NCI-H2227 (cell line): Measurements from ENCODE around the gene MAF.

ENCODE experiments used
- DNase-seq: peaks from one replicate; lab custom pipeline; 2025; ENCODE audit not compliant: unreplicated experiment; lab: John Stamatoyannopoulos, UW

Gene MAF

DNA sequence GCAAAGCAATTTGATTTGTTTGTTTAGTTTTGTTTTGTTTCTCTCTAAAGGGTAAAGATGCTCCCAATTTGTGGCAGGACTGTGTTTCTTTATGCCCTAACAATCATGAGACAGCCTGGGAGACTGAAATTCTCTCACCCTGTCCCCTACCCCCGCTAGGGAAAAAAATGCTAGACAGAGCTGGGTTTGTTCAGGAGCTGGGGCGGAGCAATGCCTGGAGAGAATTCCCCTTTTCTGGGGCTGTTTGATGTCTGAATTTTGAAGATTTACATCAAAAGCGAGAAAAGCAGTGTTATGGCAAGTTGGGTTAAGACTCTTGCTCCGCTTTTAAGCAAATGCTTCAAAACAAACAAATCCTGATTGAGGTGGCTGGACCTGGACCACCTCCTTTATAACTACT lies 8.4 kb downstream of the MAF start:
- no peak for DNase-seq

DNA sequence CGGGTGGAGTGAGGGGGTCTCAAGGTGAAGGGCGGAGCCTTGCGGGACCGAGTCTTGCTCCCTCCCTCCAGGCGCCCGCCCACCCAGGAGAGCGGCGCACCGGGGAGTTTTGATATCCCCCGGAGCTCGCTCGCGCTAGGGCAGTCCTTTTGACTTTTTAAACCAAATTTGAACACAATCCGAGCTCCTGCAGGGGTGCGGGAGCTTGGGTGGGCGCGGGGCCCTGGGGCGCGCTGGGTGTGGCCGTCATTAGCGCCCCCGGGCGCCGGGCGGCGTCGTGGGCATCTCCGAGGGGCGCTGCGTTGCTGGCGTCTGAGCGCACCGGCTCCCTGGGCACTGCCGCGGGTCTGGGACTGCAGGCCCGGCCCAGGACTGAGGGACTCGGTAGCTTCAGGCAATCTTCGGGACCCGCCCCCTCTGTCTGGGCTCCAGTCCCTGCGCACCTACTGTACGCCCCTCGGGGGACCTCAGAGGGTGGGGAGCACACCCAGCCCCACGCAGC lies 10.9 kb downstream of the MAF start:
- DNase-seq = no peak

DNA sequence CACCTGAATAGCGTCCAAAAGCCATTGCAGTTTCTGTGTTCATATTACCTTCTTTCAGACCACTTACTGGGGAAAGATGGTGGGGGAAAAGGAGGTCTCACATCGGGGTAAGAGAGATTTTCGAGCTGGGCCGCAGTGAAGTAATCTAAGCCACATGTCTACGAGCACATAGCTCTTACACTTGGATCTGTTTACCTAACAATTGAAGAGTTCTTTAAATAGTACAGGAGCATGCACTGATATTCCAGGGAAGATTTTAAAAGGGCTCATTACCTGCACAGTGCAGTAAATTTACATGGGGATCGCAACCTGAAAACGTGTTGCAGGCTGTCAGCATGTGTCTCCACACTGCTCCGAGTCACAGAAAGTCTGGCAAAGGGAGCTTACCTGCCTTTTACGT lies 12.6 kb downstream of the MAF start:
- DNase-seq = peak; percentile 39

DNA sequence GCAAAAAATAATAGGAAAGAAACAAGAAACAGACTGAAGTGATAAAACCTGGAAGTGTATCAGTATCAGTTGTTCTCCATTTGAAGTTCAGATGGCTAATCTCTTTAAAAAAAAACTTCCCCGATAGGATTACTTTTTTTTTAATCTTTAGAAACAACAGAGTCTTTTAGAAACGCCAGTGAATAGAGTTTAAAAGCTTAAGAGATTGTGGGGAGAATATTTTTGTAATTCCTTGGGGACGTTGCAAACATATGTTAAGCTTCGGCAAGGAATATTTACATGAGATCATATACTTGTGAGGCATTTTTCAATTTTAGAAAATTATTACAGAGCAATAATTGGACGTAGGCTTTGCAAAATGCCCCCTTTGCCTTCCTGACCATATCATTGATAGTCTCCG lies 13.2 kb downstream of the MAF start:
- no peak for DNase-seq

DNA sequence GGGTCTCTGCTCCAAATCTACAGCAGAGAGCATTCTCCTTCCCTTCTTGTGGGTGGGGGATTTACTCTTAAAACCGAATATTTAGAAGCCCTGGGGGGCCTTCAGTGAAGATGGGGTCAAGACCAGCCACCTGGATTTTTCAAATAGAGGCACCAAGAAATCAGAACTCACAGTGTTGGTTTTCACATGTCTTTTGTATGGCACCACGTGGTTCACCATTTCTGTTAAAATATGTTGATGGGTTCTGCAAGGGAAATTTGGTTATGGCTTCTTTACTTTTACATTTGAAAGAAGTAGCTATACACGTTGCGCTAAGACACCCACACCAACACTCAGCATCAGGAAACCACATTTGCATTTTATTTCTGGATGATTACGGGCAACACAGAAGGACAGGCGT lies 17.7 kb downstream of the MAF start:
- DNase-seq = no peak

DNA sequence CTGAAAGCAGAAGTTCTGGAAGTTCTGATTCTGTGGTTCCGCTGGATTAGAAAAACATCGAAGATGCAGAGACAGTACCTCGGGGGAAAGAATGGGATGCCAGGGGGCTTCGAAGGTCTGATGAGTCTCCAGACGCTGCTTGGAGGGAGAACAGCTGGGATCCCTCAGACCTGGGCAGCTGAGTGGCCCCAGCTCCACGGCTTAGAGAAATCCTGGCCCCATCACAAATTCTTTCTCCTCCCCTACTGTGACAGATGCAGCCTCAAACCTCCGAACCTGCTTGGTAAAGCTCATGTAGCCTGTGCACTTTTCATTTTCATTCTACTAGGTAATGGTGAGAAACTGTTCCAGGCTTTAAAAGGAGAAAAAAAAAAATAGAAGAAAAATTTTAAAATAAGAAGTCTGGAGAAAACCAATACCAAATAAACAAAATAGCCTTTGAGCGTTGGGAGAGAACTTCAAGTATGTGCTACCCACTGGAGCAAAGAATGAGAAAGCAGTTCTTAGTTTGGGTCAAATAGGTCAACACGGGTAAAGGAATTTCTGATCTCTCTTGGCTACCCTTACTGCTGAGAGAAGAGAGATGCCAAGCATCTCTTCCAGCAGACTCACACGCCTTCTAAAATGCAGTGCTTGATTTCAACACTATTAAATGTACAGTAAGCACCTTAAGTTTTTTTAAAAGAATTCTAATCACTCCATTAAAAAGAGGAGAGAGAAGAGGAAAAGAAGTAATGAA lies 19.9 kb downstream of the MAF start:
- no peak for DNase-seq

DNA sequence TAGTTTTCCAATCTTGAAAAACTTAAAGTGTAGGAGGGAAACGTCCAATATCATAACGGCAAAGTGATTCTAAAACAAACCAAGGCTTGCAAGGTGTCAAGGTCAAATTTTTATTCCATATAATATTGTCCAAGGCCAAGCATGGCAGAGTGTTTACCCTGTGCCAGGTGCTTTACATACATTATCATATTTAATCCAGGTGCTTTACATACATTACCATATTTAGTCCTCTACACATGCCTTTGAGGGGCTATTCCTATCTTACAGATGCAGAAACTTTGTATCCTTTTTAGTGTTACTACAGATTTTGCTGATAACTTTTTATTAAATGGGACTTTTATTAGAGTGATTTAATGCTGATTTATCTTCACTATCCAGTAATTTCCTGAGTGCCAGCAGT lies 23.9 kb downstream of the MAF start:
- no peak for DNase-seq

DNA sequence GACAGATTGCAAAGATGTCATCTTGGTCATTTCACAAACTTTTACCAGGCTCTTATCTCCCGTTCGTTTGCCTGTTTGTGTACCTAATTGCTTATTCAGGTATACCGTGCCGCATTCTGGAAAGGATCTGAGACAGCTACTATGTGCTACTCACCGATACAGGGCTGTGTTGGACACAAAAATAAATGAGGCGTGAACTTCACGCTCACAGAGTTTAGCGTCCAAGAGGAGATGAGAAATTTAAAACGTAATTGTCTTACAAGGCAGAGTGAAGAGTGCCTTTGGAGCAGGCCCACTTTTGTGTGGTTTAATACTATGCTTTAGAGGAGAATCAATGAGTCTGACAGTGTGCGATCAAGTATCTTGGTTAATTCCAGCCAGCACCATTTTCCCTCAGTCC lies 26.7 kb downstream of the MAF start:
- no peak for DNase-seq

DNA sequence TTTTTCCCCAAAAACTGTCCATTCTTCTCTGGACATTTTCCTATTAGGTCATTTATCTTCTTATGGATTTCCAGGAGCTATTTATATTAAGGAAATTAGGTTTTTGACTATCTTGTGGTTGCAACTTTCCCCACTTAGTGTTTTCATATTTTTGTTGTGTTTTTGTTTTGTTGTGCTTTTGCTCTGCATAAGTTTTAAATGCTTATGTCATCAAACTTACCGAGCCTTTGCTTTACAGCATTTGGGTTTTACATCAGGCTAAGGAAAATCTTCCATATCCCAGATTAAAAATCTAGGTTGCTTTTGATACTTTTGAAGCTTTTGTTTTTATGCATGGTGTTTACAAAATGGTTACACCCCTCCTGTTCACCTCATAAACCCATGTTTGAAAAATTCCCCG lies 27.5 kb downstream of the MAF start:
- no peak for DNase-seq

DNA sequence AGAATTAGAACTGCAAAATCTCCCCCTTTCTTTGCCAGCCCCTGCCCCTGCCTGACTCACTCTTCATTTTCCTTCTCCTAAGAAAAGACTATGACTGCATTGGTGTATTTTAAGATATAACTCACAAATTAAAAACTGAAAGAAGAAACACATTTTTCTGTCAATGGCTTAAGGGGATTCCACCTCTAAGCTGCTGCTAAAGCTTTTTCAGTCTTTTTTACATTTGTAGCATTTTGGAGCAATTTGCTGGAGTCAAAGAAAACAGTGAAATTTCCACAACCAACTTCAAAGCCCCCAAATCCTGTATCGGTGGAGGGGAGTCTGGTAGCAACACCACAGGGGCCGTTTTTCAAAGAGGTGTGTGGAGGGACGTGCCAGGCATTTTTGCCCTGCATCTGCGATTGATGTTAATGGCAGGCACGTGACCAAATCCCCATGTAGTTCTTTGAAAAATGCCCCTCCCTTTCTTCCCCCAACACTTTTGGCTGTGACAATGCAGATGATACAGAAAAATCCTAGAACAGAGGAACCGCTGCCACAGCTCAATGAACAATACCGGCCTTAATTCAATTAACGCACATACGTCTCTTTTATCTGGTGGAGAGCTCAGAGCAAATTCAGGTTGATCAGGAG lies 28.5 kb downstream of the MAF start:
- DNase-seq = no peak

DNA sequence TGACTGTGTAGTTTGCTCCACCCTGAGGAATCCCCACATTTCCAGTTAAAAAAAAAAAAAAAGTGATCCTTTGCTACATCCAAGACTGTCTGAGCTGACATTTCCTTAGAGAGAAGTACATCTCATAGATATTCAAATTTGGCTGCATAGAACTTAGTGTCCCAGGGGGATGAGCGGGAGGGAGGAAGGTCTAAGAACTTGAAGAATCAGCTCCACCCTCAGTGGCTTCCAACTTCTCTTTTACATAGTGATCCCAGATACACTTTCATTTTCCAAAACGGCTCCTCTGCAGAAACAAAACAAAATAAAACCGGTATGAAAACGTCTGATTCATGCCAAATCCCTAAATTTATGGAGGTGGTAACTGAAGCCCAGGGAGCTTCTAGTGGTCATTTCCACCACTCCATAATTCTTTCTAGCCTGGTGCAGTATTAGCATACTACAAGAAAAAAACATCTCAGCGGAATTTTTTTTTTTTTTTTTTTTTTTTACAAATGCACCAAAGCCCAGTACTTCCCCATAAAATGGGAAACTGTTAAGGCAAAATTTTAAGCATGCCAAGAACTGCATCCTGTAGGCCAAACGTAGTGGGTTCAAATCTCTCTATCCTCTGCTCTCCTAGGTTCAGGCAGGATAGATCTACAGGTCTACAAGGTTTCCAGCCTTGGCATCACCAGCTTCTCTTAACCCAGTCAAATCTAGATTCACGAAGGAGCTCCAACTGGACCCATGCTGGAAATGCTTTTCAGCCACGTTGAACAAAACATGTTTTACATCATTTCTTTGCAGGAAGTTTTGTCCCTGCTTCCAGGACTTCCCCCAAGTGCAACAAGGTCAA lies 29.3 kb downstream of the MAF start:
- DNase-seq = no peak

DNA sequence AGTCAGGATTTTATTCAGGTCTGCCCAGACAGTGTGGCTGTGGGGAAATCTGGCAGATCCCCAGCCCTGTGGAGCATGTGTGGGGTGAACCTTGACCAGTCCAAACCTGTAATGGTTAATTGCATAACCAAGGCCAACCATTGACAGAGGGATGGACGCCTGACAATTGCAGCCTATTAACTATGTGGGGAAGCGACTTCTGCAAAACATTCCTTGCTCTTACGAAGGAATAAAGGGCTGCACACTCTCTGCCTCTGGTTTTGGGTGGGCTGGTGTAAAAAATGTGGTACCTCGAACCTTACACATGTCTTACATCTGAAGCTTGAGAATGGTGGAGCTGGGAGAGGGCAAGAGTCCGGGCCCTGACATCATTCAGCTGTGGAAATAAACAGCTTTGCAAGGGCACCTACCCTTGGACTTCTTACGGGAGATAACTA lies 35.8 kb downstream of the MAF start:
- no peak for DNase-seq

DNA sequence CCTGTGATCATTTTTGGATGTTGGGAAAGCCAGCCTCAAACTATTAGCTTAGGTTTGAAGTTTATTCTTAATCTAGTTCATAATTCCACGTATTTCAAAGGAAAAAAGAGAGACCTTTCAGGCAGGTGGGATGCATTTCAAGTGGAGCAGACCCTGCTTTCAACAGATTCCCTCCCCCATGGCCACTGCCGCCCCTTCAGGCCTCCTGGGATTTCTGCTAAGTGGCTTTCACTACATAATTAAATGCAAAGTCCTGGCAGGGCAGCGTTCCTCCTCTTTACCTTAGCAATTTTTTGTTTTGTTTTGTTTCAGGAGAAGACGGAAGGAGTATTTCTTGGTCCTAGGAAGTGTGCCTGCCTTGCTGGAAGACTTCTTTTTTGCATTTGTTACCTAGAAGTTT lies 36.6 kb downstream of the MAF start:
- DNase-seq = peak; percentile 1

DNA sequence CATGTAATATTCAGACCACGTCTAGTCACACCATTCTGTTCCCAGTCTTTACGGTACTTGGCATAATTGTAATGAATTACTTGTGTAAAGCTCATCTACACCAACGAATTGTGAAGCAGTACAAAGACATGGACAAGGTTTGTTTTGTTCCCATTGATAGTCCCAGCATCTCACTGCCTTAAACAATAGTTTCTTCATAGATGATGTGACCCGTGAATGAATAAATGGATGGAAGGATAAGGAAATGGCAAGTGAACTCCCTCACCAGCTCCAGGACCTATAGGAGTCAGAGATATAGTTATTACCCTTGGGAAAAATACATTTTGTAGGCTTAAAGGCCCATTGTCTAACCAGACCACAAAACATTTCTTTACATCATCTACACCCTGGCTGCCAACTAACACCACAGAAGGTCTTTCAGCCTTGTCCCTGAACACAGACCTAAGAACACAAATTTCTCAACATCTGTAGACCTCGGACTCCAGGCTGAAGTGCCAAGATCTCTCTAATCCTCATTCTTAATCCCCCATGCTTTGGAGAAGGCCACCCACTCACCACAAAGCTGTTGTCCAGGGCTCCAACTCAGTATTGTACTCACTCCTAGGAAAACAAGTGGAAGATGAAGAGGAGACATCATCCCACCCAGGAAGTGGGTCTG lies 38.2 kb downstream of the MAF start:
- DNase-seq = no peak

DNA sequence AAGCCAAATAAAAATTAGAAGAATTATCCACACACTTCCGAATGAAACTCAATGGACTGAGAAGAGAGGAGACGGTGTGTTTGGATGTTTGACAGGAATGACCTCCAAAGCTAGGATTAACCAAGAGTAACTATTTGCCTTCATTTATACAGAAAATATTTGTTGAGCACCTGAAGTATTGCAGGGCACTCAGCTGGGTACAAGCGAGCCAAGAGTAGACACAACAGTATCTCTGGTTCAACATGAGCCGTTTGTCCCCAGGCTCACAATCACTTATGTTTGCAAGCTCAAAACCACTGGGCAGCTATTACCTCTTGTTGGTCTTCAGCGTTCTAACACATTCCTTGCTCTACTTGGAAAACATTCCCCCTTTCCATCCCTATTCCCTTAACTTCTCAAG lies 38.8 kb downstream of the MAF start:
- no peak for DNase-seq

DNA sequence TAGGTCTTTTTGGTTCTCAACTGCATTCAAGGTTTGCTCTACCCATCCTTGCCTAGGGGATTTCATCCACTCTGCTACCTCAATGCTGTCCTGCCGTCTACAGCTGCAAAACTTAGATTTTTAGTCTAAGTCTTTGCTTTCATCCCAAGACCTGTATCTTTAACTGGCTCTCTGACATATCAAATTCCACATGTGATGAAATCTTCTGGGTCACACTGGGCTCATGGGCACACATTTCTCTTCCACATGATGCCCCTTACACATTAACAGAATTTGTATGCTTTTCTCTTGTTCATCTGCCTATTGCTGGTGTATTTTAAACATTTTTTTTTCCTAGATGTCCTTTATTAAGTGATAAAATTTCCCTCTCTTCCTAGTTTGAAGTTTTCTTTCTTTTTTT lies 39.6 kb downstream of the MAF start:
- no peak for DNase-seq

DNA sequence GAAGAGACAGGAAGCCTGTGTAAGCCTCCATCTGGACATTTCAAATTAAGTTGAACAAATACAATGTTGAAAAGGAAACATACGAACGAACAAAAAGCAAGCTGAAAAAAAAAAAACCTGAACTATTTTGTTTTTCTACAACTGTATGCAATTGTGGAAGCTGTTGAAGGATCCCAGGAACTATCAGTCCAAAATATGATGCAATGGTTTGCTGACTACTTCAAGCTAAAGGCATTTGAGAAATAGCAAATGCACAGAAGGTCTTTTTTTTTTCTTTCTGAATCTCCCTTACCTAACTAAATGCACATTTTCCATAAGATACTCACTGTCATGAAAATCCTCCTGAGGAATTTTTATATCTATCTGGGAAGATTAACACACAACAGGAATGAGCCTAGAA lies 40.2 kb downstream of the MAF start:
- DNase-seq = no peak

DNA sequence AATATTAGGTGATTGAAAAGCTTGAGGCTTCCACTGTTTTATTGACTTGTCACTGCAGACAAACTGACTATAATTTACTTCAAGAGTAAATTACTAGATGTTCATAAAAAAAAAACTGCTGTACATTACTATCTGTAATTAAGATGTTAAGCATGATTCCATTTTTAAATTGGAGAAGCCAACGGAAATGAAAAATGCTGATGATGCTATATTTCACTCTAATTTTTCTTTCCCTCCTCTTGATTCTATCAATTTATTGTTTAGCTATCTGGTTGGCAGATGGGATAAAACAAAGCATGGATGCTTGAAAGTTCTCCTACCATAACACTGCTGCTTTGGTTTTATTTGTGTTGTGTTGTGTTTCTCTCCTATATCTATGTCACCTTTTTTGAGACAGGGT lies 41.0 kb downstream of the MAF start:
- no peak for DNase-seq

DNA sequence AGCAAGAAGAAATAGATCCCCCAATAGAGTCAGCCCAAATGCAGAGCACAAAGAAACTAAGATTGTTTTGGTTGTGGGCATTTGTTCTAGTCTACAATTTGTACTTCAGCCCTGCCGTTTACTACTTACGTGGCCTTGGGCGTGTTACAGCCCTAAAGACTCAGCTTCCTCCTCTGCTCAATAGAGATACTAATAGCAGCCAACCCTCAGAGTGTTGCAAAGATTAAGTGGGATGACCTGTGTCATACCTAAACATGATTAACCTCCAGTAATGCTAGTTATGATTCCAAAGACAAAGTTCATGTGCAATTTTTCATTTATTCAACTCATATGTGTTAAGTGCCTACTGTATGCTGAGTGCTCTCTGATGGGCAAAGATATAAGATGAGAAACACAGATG lies 43.1 kb downstream of the MAF start:
- DNase-seq = no peak

DNA sequence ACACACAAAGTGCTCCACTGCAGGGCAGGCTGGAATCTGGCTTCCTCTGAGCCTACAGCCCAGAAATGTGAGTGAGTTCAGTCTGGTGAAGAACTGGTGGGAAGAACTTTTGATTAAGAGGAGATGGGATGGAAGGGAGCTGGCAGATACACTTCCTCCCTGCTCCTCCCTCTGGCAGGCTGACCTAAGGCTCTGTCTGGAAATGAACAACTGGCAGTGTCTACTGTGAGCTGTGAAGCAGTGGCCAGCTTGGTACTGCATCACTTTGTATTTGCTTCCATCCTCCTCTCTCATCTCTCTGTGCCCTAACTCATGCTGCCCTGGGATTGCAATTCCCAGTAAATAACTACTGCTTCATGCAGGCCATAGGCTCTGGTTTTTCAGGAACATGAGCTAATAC lies 45.6 kb downstream of the MAF start:
- no peak for DNase-seq

DNA sequence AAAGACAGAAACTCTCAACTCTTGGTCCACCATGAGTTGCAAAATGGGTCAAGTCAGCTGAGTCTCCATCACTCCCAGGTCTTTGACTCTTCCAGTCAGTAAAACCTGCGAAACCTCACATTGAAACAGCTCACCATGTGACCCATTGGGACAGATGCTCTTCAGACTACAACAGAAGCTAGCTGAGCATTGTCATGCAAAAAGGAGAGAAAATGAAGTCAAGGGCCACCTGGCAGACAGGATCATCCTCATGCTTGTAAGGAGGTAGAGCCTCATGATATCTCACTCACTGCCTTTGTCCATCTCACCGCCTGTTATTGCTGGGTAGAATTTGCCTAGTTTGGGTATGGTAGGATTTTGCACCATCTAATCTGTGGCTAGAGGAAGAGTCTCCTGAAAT lies 50.2 kb downstream of the MAF start:
- no peak for DNase-seq
